H9 (cell line): ENCODE measurements around the gene ARNT2. TPM values are rescaled to one million over a fixed set of nuclear protein-coding genes. Genes with fewer than 3 reads are reported as not detected.

Experiments
- DNase-seq: peaks from one replicate; pipeline ENCODE4 v3.0.0-alpha.2; 2017
- H2AFZ ChIP-seq: one replicate; pipeline ENCODE4 v1.6.1; 2013; ENCODE audit warnings: mild to moderate bottlenecking, low read length, control low read depth, moderate library complexity
- H2AK5ac ChIP-seq: 2 replicates; pipeline ENCODE4 v1.6.1; 2013; ENCODE audit warnings: low read length, control low read depth, mixed read lengths; ENCODE audit not compliant: insufficient read length
- H2BK120ac ChIP-seq: one replicate; pipeline ENCODE4 v1.6.1; 2013; ENCODE audit warnings: low read depth, mild to moderate bottlenecking, low read length, control low read depth, inconsistent platforms; ENCODE audit not compliant: poor library complexity, severe bottlenecking
- H2BK12ac ChIP-seq: 2 replicates; pipeline ENCODE4 v1.6.1; 2013; ENCODE audit warnings: low read length, control low read depth, mixed read lengths, low read depth; ENCODE audit not compliant: insufficient read length
- H2BK15ac ChIP-seq: 2 replicates; pipeline ENCODE4 v1.6.1; 2013; ENCODE audit warnings: low read depth, low read length, control low read depth
- H2BK20ac ChIP-seq: one replicate; pipeline ENCODE4 v1.6.1; 2013; ENCODE audit warnings: low read depth, mild to moderate bottlenecking, low read length, control low read depth, inconsistent platforms; ENCODE audit not compliant: poor library complexity, severe bottlenecking
- H2BK5ac ChIP-seq: 2 replicates; pipeline ENCODE4 v1.6.1; 2013; ENCODE audit warnings: low read length, control low read depth, mixed read lengths; ENCODE audit not compliant: insufficient read length
- H3K14ac ChIP-seq: 2 replicates; pipeline ENCODE4 v1.6.1; 2013; ENCODE audit warnings: low read length, control low read depth; ENCODE audit not compliant: insufficient read depth
- H3K18ac ChIP-seq: 2 replicates; pipeline ENCODE4 v1.6.1; 2013; ENCODE audit warnings: low read depth, mild to moderate bottlenecking, mixed read lengths, low read length, control low read depth; ENCODE audit not compliant: insufficient read length
- H3K23ac ChIP-seq: 2 replicates; pipeline ENCODE4 v1.6.1; 2013; ENCODE audit warnings: low read length, control low read depth, mixed read lengths, low read depth; ENCODE audit not compliant: insufficient read length
- H3K23me2 ChIP-seq: 2 replicates; pipeline ENCODE4 v1.6.1; 2013; ENCODE audit warnings: low read depth, mild to moderate bottlenecking, mixed read lengths, low read length, control low read depth; ENCODE audit not compliant: insufficient read length, poor library complexity, severe bottlenecking
- H3K27ac ChIP-seq: 2 replicates; pipeline ENCODE4 v1.5.1; 2013; ENCODE audit warnings: low read length, control low read depth, mixed read lengths, low read depth; ENCODE audit not compliant: insufficient read length
- H3K27me3 ChIP-seq: 2 replicates; pipeline ENCODE4 v1.6.1; 2013; ENCODE audit warnings: low read length, control low read depth, inconsistent platforms; ENCODE audit not compliant: insufficient read depth
- H3K4ac ChIP-seq: 2 replicates; pipeline ENCODE4 v1.6.1; 2013; ENCODE audit warnings: low read depth, mild to moderate bottlenecking, control low read depth, inconsistent platforms, low read length, moderate library complexity
- H3K4me1 ChIP-seq: 2 replicates; pipeline ENCODE4 v1.6.1; 2013; ENCODE audit warnings: low read length, control low read depth, inconsistent platforms; ENCODE audit not compliant: insufficient read depth
- H3K4me2 ChIP-seq: 2 replicates; pipeline ENCODE4 v1.6.1; 2013; ENCODE audit warnings: low read length, control low read depth, mixed read lengths; ENCODE audit not compliant: insufficient read length, insufficient read depth
- H3K56ac ChIP-seq: 2 replicates; pipeline ENCODE4 v1.6.1; 2013; ENCODE audit warnings: low read depth, mild to moderate bottlenecking, mixed read lengths, low read length, control low read depth; ENCODE audit not compliant: insufficient read length
- H3K79me1 ChIP-seq: 2 replicates; pipeline ENCODE4 v1.6.1; 2013; ENCODE audit warnings: low read depth, mild to moderate bottlenecking, moderate library complexity, low read length, control low read depth, inconsistent platforms; ENCODE audit not compliant: insufficient read depth, poor library complexity, severe bottlenecking
- H3K79me2 ChIP-seq: 2 replicates; pipeline ENCODE4 v1.6.1; 2013; ENCODE audit warnings: low read length, control low read depth, inconsistent platforms; ENCODE audit not compliant: insufficient read depth
- H3K9ac ChIP-seq: 2 replicates; pipeline ENCODE4 v1.6.1; 2013; ENCODE audit warnings: low read length, control low read depth, mixed read lengths; ENCODE audit not compliant: insufficient read length; ENCODE audit errors: extremely low read depth
- H3K9me3 ChIP-seq: one replicate; pipeline ENCODE4 v1.6.1; 2013; ENCODE audit warnings: low read depth, low read length, inconsistent platforms; ENCODE audit not compliant: control insufficient read depth
- H3T11ph ChIP-seq: one replicate; pipeline ENCODE4 v1.6.1; 2013; ENCODE audit warnings: mild to moderate bottlenecking, low read length, control low read depth, inconsistent platforms
- H4K20me1 ChIP-seq: one replicate; pipeline ENCODE4 v1.6.1; 2013; ENCODE audit not compliant: control insufficient read depth, insufficient read length, insufficient read depth
- H4K5ac ChIP-seq: 2 replicates; pipeline ENCODE4 v1.6.1; 2013; ENCODE audit warnings: low read depth, mild to moderate bottlenecking, mixed read lengths, low read length, control low read depth; ENCODE audit not compliant: insufficient read length
- H4K8ac ChIP-seq: replicated peaks from 2 replicates; pipeline ENCODE4 v1.6.1; 2013; ENCODE audit warnings: low read length, control low read depth, mixed read lengths, low read depth; ENCODE audit not compliant: insufficient read length
- H4K91ac ChIP-seq: 2 replicates; pipeline ENCODE4 v1.6.1; 2013; ENCODE audit warnings: low read depth, mild to moderate bottlenecking, moderate library complexity, mixed read lengths, low read length, control low read depth; ENCODE audit not compliant: insufficient read length
- H3K27ac Mint-ChIP-seq, 3 experiments: 2 replicates in 2 of 3; 3 replicates in 1 of 3; pipeline ENCODE4 v1.8.0; 2020 to 2021; ENCODE audit warnings: mixed read lengths in 3 of 3, mild to moderate bottlenecking in 1 of 3, moderate library complexity in 1 of 3
- H3K27me3 Mint-ChIP-seq: 2 replicates; pipeline ENCODE4 v1.8.0; 2021; ENCODE audit warnings: low read depth, mild to moderate bottlenecking, moderate library complexity, mixed read lengths
- H3K36me3 Mint-ChIP-seq, 3 experiments: 2 replicates in 2 of 3; 3 replicates in 1 of 3; pipeline ENCODE4 v1.8.0; 2020 to 2021; ENCODE audit warnings: low read depth in 3 of 3, mixed read lengths in 3 of 3; ENCODE audit not compliant: insufficient read depth in 1 of 3
- H3K4me1 Mint-ChIP-seq, 2 experiments: 2 replicates each; pipeline ENCODE4 v1.8.0; 2020; ENCODE audit warnings: mixed read lengths in 2 of 2
- H3K4me3 Mint-ChIP-seq, 2 experiments: 2 replicates in 1 of 2; 3 replicates in 1 of 2; pipeline ENCODE4 v1.8.0; 2020 to 2021; ENCODE audit warnings: mild to moderate bottlenecking in 2 of 2, mixed read lengths in 2 of 2, moderate library complexity in 1 of 2
- H3K9me3 Mint-ChIP-seq, 2 experiments: 2 replicates in 1 of 2; 3 replicates in 1 of 2; pipeline ENCODE4 v1.8.0; 2020; ENCODE audit warnings: mild to moderate bottlenecking in 2 of 2, mixed read lengths in 2 of 2, moderate library complexity in 1 of 2
- CTCF ChIP-seq: fragments of 200-600 bp; sonication (generic); conservative IDR thresholded peaks from 3 replicates; pipeline ENCODE4 v1.8.0; 2021; ENCODE audit warnings: antibody characterized with exemption, mild to moderate bottlenecking
- WGBS: extraction: QIAGEN DNeasy Blood & Tissue Kit; methylation state at CpG from one replicate; pipeline ENCODE4 v1.1.7; 2013; ENCODE audit warnings: missing lambda C conversion rate, low lambda C conversion rate, mixed read lengths; ENCODE audit not compliant: insufficient read length; ENCODE audit errors: extremely low coverage; 5-methylcytosine and 5-hydroxymethylcytosine counted together
- total RNA-seq: library from RNA; stranded (reverse); gene quantifications from 2 replicates; pipeline ENCODE4 v1.2.1, GENCODE V29; 2021

Gene ARNT2
- total RNA-seq, 1 experiment from 2014 or later, result 10.5 TPM

GRCh38 chr15:80597076-80597475 is 192.9 kb downstream of the ARNT2 start:
- H4K5ac ChIP-seq, result no peak overlapping the region
- H3K9me3 ChIP-seq, result no peaks in the 10 kb centered on the region
- no peaks in the 10 kb centered on the region for H3K9me3 Mint-ChIP-seq
- H3K4me1 Mint-ChIP-seq, result peaks cover 2 to 3% of the 10 kb centered on the region in 2 experiments; a peak in 1 of 4 replicates
- no peak overlapping the region for H2BK15ac ChIP-seq
- no peak overlapping the region for H2AK5ac ChIP-seq
- no peak overlapping the region for H3K4me3 Mint-ChIP-seq
- H3K79me2 ChIP-seq, result no peaks in the 10 kb centered on the region
- H3K14ac ChIP-seq, result no peak overlapping the region
- H4K20me1 ChIP-seq, result no peaks in the 10 kb centered on the region
- H3K27me3 Mint-ChIP-seq, result no peaks in the 10 kb centered on the region
- no peaks in the 10 kb centered on the region for H3K27me3 ChIP-seq
- no peak overlapping the region for H2BK5ac ChIP-seq
- no peak overlapping the region for H4K91ac ChIP-seq
- no peak overlapping the region for H3K4me2 ChIP-seq
- H3K4me1 ChIP-seq, result no peaks in the 10 kb centered on the region
- no peak overlapping the region for H3K27ac ChIP-seq
- no CpG with 5 or more reads among the region's 10 CpGs for WGBS
- H2BK12ac ChIP-seq, result no peak overlapping the region
- no peaks in the 10 kb centered on the region for H3K23me2 ChIP-seq
- no peak overlapping the region for H3K27ac Mint-ChIP-seq
- H3K56ac ChIP-seq, result no peak overlapping the region
- no peak overlapping the region for H2BK120ac ChIP-seq
- no peak overlapping the region for H3K9ac ChIP-seq
- TF ChIP-seq CTCF, result no peak
- DNase-seq, result no peak
- no peak overlapping the region for H3T11ph ChIP-seq
- H3K23ac ChIP-seq, result no peak overlapping the region
- no peak overlapping the region for H2AFZ ChIP-seq
- H2BK20ac ChIP-seq, result no peak overlapping the region
- H3K36me3 Mint-ChIP-seq, result no peaks in the 10 kb centered on the region; a peak in 3 of 7 replicates
- H3K79me1 ChIP-seq, result no peaks in the 10 kb centered on the region
- no peak overlapping the region for H3K4ac ChIP-seq
- H3K18ac ChIP-seq, result no peak overlapping the region
- no peak overlapping the region for H4K8ac ChIP-seq
